Spinal cord (tissue), 10 donors: ENCODE data around the gene HINT3. TPM values are rescaled to one million over a fixed set of nuclear protein-coding genes. Genes with fewer than 3 reads are reported as not detected.

Source experiments
- DNase-seq, 6 donors: peaks; one replicate each; pipeline versions ENCODE4 v3.0.0 to v3.0.0-alpha.2; 2013 to 2015; ENCODE audit warnings: low spot score in 6 of 6, low read depth in 4 of 6
- H3K27ac ChIP-seq: one replicate; pipeline ENCODE4 v1.5.1; 2013; ENCODE audit warnings: low read depth, low read length, control low read depth
- H3K27me3 ChIP-seq: one replicate; pipeline ENCODE4 v1.6.1; 2013; ENCODE audit warnings: low read length; ENCODE audit not compliant: control insufficient read depth, insufficient read depth
- H3K36me3 ChIP-seq: one replicate; pipeline ENCODE4 v1.6.1; 2013; ENCODE audit warnings: low read length; ENCODE audit not compliant: control insufficient read depth, insufficient read depth
- H3K4me1 ChIP-seq: one replicate; pipeline ENCODE4 v1.6.1; 2013; ENCODE audit warnings: low read length; ENCODE audit not compliant: control insufficient read depth, insufficient read depth
- H3K4me3 ChIP-seq: one replicate; pipeline ENCODE4 v1.5.1; 2013; ENCODE audit warnings: low read depth, low read length, control low read depth
- H3K9me3 ChIP-seq: one replicate; pipeline ENCODE4 v1.6.1; 2013; ENCODE audit warnings: low read length; ENCODE audit not compliant: control insufficient read depth, insufficient read depth
- WGBS: methylation state at CpG from one replicate; pipeline ENCODE4 v1.1.5; 2013; ENCODE audit warnings: missing lambda C conversion rate; ENCODE audit not compliant: insufficient coverage; 5-methylcytosine and 5-hydroxymethylcytosine counted together
- polyA plus RNA-seq, 2 donors: library from polyadenylated mRNA; unstranded; fragments of 120-200 nt; gene quantifications; one replicate each; pipeline ENCODE4 v1.2.1, GENCODE V29; 2013; ENCODE audit not compliant: insufficient read length in 2 of 2
- total RNA-seq, 2 donors: library from RNA; depleted of rRNA in 1 of 2; stranded (reverse); fragments of 120-200 nt in 1 of 2; fragments of >200 nt in 1 of 2; gene quantifications; one replicate each; pipeline versions ENCODE4 v1.2.3 to v1.2.4, GENCODE V29; 2013 to 2014
- donor health status: healthy.

HINT3 gene
- total and polyA plus RNA-seq, 4 donors: 32.6 to 75.0 (median 58.4) TPM

GRCh38 chr6:125986301-125987025, 29.9 kb downstream of the HINT3 start, which contains the start of gene TRMT11:
Gene TRMT11, plus strand, starts transcription at chr6:125986540. Its CDS starts 11 bp downstream, at chr6:125986551.
- Histone ChIP-seq H3K27ac (peak within 1 kb of the TSS; percentile 64), H3K4me3 (peak within 1 kb of the TSS; percentile 98), H3K4me1 (no peaks in the 10 kb centered on the region), H3K27me3 (no peaks in the 10 kb centered on the region), H3K9me3 (no peaks in the 10 kb centered on the region), H3K36me3 (peaks cover 2% of the 10 kb centered on the region)
- WGBS: 0% methylated on average over 52 of the region's 52 CpGs
- peak; percentile 71 to 98 (median 86) for DNase-seq

- no peaks in the 10 kb centered on the region for H3K4me1 ChIP-seq
- 2% methylated on average over 9 of the region's 10 CpGs for WGBS
- peak overlapping the region; percentile 98 for H3K4me3 ChIP-seq
- peaks cover 2% of the 10 kb centered on the region for H3K36me3 ChIP-seq
- H3K27me3 ChIP-seq: no peaks in the 10 kb centered on the region
- H3K27ac ChIP-seq: peak overlapping the region; percentile 64
- peak in 2 of 6 donors; percentile 11 to 29 for DNase-seq
- H3K9me3 ChIP-seq: no peaks in the 10 kb centered on the region
These were observed 30.6 kb downstream of the HINT3 start for GRCh38 chr6:125987026-125987617.

- Histone ChIP-seq H3K36me3 (peaks cover 2% of the 10 kb centered on the region), H3K27me3 (no peaks in the 10 kb centered on the region), H3K4me3 (no peak overlapping the region), H3K9me3 (no peaks in the 10 kb centered on the region), H3K27ac (no peak overlapping the region), H3K4me1 (no peaks in the 10 kb centered on the region)
- no peak for DNase-seq
These were observed 31.7 kb downstream of the HINT3 start for GRCh38 chr6:125988280-125988679.

GRCh38 chr6:125989631-125990030, 33.1 kb downstream of the HINT3 start:
- no peak overlapping the region for H3K27ac ChIP-seq
- no CpG with 5 or more reads among the region's 3 CpGs for WGBS

GRCh38 chr6:125991653-125992052, 35.1 kb downstream of the HINT3 start:
- WGBS: no CpG with 5 or more reads among the region's 1 CpG
- Histone ChIP-seq H3K36me3 (no peaks in the 10 kb centered on the region), H3K4me1 (no peaks in the 10 kb centered on the region), H3K27ac (no peak overlapping the region), H3K4me3 (no peak overlapping the region), H3K27me3 (no peaks in the 10 kb centered on the region), H3K9me3 (no peaks in the 10 kb centered on the region)
- no peak for DNase-seq

More at GRCh38 chr6:125989631-125990030, 33.1 kb downstream of the HINT3 start:
- Histone ChIP-seq H3K4me1 (no peaks in the 10 kb centered on the region), H3K36me3 (peaks cover 2% of the 10 kb centered on the region), H3K4me3 (no peak overlapping the region), H3K9me3 (no peaks in the 10 kb centered on the region), H3K27me3 (no peaks in the 10 kb centered on the region)
- DNase-seq: no peak

- Histone ChIP-seq H3K27me3 (no peaks in the 10 kb centered on the region), H3K4me3 (no peak overlapping the region), H3K9me3 (no peaks in the 10 kb centered on the region), H3K27ac (no peak overlapping the region), H3K36me3 (no peaks in the 10 kb centered on the region), H3K4me1 (no peaks in the 10 kb centered on the region)
- WGBS: 100% methylated on average over 1 of the region's 5 CpGs
- no peak for DNase-seq
These were observed 38.3 kb downstream of the HINT3 start for GRCh38 chr6:125994670-125995488.

- Histone ChIP-seq H3K4me3 (no peak overlapping the region), H3K36me3 (no peaks in the 10 kb centered on the region), H3K4me1 (no peaks in the 10 kb centered on the region), H3K27ac (no peak overlapping the region), H3K9me3 (no peaks in the 10 kb centered on the region), H3K27me3 (no peaks in the 10 kb centered on the region)
- DNase-seq: peak; percentile 26 to 93 (median 59)
- 0% methylated on average over 2 of the region's 8 CpGs for WGBS
These were observed 39.5 kb downstream of the HINT3 start for GRCh38 chr6:125995972-125996580.

GRCh38 chr6:126002755-126003679, 46.4 kb downstream of the HINT3 start:
- no peaks in the 10 kb centered on the region for H3K27me3 ChIP-seq
- H3K9me3 ChIP-seq: no peaks in the 10 kb centered on the region
- no peak overlapping the region for H3K4me3 ChIP-seq
- no peak overlapping the region for H3K27ac ChIP-seq
- no peaks in the 10 kb centered on the region for H3K4me1 ChIP-seq
- no peaks in the 10 kb centered on the region for H3K36me3 ChIP-seq
- WGBS: no CpG with 5 or more reads among the region's 8 CpGs
- DNase-seq: no peak

- Histone ChIP-seq H3K27me3 (no peaks in the 10 kb centered on the region), H3K9me3 (no peaks in the 10 kb centered on the region), H3K4me3 (no peak overlapping the region), H3K27ac (no peak overlapping the region), H3K36me3 (no peaks in the 10 kb centered on the region), H3K4me1 (no peaks in the 10 kb centered on the region)
- no peak for DNase-seq
These were observed 51.2 kb downstream of the HINT3 start for GRCh38 chr6:126007800-126008199.
